Osteocyte (in vitro differentiated cells): ENCODE measurements around the gene CSMD2. TPM values are rescaled to one million over a fixed set of nuclear protein-coding genes. Genes with fewer than 3 reads are reported as not detected.

Source experiments
- DNase-seq: peaks from one replicate; pipeline ENCODE4 v3.0.0; 2021; ENCODE audit warnings: mixed read lengths; ENCODE audit not compliant: unreplicated experiment; ENCODE audit errors: extremely low spot score
- H3K27ac Mint-ChIP-seq: one replicate; pipeline ENCODE4 v1.8.0; 2021; ENCODE audit warnings: mild to moderate bottlenecking, mixed read lengths; ENCODE audit not compliant: unreplicated experiment
- H3K27me3 Mint-ChIP-seq: one replicate; pipeline ENCODE4 v1.8.0; 2021; ENCODE audit warnings: mixed read lengths; ENCODE audit not compliant: unreplicated experiment
- H3K36me3 Mint-ChIP-seq: one replicate; pipeline ENCODE4 v1.8.0; 2021; ENCODE audit warnings: mixed read lengths; ENCODE audit not compliant: unreplicated experiment
- H3K4me1 Mint-ChIP-seq: one replicate; pipeline ENCODE4 v1.8.0; 2021; ENCODE audit warnings: mixed read lengths; ENCODE audit not compliant: unreplicated experiment
- H3K4me3 Mint-ChIP-seq: one replicate; pipeline ENCODE4 v1.8.0; 2021; ENCODE audit warnings: mild to moderate bottlenecking, moderate library complexity, mixed read lengths; ENCODE audit not compliant: unreplicated experiment
- H3K9me3 Mint-ChIP-seq: one replicate; pipeline ENCODE4 v1.8.0; 2021; ENCODE audit warnings: mixed read lengths; ENCODE audit not compliant: unreplicated experiment
- total RNA-seq: library from RNA; stranded (reverse); gene quantifications from 2 replicates; pipeline ENCODE4 v1.2.1, GENCODE V29; 2021
- TF ChIP-seq, protein P1 (sequence below): fragments of 200-600 bp; sonication (generic); IDR thresholded peaks from 2 replicates; pipeline ENCODE4 v1.5.0; 2021; ENCODE audit warnings: antibody characterized with exemption, mild to moderate bottlenecking, moderate library complexity

CSMD2 gene
- total RNA-seq, 1 donor from 2014 or later = not detected

DNA sequence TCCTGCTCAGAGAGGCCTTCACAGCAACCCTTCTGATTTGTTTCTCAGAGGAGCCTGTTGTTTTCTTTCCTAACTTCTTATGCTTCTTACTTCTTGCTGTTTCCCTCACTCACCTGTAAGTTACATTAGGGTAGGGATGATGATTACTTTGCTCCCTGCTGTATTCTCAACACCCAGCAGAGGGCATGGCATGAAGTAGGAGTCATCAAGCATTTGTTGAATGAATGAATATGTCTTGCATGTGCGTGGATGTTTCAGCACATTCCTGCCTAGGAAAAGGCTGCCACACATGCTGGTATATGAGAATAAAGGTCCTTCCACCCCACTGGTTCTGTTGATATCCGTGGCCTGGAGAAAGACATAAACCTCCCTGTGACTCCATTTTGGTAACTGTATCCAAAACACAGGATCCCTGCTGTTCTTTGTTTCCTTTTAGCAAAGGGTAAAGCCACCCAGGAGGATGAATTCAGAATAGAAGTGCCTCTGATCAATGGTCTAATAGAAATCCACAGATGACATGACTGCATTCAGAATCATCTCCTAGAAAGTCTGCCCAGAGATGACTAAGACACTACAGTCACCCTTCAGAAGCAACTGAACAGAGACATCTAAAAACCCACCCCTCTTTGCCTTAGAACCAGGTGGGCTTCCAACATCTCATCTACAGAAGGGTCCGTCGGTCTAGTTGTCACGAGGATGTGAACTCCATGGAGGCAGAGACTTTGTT lies 523.8 kb downstream of the CSMD2 start:
- no peaks in the 10 kb centered on the region for H3K27me3 Mint-ChIP-seq
- DNase-seq = peak; percentile 7
- H3K27ac Mint-ChIP-seq = no peak overlapping the region
- H3K9me3 Mint-ChIP-seq = no peaks in the 10 kb centered on the region
- no peak overlapping the region for H3K4me3 Mint-ChIP-seq
- H3K36me3 Mint-ChIP-seq = no peaks in the 10 kb centered on the region
- no peaks in the 10 kb centered on the region for H3K4me1 Mint-ChIP-seq
- TF ChIP-seq, protein P1, sequence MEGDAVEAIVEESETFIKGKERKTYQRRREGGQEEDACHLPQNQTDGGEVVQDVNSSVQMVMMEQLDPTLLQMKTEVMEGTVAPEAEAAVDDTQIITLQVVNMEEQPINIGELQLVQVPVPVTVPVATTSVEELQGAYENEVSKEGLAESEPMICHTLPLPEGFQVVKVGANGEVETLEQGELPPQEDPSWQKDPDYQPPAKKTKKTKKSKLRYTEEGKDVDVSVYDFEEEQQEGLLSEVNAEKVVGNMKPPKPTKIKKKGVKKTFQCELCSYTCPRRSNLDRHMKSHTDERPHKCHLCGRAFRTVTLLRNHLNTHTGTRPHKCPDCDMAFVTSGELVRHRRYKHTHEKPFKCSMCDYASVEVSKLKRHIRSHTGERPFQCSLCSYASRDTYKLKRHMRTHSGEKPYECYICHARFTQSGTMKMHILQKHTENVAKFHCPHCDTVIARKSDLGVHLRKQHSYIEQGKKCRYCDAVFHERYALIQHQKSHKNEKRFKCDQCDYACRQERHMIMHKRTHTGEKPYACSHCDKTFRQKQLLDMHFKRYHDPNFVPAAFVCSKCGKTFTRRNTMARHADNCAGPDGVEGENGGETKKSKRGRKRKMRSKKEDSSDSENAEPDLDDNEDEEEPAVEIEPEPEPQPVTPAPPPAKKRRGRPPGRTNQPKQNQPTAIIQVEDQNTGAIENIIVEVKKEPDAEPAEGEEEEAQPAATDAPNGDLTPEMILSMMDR = peak; percentile 23

DNA sequence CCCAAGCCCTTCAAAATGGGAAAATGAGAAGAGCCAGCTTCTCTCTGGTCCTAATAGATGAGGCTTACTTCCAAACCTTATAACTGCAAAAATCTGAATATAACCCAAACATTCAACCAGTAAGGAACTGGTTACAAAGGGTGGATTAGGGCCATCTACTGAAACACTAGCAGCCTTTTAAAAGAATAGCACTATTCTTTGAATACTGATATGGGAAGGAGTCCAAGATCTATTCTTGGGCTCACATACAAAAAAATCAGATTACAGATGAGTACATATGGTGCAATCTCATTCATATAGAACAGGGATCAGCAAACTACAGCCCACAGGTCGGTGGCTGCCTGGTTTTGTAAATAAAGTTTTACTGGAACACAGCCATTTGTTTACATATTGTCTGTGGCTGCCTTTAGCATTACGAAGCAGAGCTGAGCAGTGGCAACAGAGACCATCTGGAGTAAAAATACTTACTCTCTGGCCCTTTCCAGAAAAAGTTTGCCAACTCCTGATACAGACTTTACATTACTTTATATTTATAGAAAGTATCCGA lies 524.8 kb downstream of the CSMD2 start:
- DNase-seq = no peak
- no peak overlapping the region for H3K27ac Mint-ChIP-seq
- no peaks in the 10 kb centered on the region for H3K36me3 Mint-ChIP-seq
- H3K27me3 Mint-ChIP-seq = no peaks in the 10 kb centered on the region
- H3K4me3 Mint-ChIP-seq = no peak overlapping the region
- TF ChIP-seq, protein P1 = no peak
- H3K4me1 Mint-ChIP-seq = no peaks in the 10 kb centered on the region
- no peaks in the 10 kb centered on the region for H3K9me3 Mint-ChIP-seq

DNA sequence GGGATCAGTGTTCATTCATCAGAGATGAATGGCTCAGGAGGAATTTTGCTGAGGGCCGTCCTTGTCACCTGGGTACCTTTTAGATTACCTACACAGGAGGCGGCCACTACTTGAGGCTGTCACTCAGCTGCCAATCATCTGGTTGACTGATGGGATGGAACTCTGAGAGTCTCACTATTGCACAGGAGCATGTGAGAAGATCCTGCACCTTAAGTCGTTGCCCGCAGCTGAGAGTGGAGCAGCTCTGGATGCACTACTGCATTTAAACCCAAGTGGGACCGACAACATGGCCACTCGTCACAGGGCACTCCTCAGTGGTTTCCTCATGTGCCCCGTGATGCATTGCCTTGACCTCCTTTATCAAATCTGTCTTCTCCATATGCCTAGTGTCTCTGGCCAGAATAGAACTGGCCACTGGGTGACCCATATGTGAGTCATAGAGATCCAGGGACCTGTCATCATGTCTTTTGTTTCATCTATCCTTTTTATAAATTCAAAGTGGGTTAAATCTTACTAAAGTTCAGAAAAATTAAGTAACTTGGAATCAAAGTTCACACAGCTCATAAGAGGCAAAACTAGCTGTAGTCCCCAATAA lies 527.1 kb downstream of the CSMD2 start:
- DNase-seq = no peak
- TF ChIP-seq, protein P1 = no peak
- peaks cover 7% of the 10 kb centered on the region for H3K27me3 Mint-ChIP-seq
- H3K27ac Mint-ChIP-seq = no peak overlapping the region
- H3K4me3 Mint-ChIP-seq = no peak overlapping the region
- H3K36me3 Mint-ChIP-seq = no peaks in the 10 kb centered on the region
- H3K9me3 Mint-ChIP-seq = no peaks in the 10 kb centered on the region
- no peaks in the 10 kb centered on the region for H3K4me1 Mint-ChIP-seq

DNA sequence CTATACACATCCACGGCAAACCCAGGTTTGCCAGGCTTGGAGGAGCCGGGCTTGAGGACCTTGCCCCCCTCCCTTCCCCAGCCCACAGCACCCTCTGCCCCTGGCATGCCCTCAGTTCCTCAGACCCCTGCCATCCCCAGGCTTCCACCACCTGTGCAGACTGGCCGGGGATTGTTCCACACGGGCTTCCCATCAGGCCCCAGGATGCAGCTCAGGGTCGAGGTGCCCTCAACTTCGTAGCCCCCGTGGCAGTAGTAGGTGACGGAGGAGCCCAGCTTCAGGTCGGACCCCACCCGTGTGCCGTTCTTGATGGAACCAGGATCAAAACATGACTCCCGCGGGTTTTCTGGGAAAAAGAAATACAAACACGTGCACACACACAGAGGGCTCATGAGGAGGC lies 528.8 kb downstream of the CSMD2 start:
- no peak overlapping the region for H3K27ac Mint-ChIP-seq
- H3K4me3 Mint-ChIP-seq = no peak overlapping the region
- TF ChIP-seq, protein P1 = no peak
- DNase-seq = peak; percentile 82
- H3K36me3 Mint-ChIP-seq = no peaks in the 10 kb centered on the region
- peaks cover 11% of the 10 kb centered on the region for H3K27me3 Mint-ChIP-seq
- H3K4me1 Mint-ChIP-seq = no peaks in the 10 kb centered on the region
- no peaks in the 10 kb centered on the region for H3K9me3 Mint-ChIP-seq

DNA sequence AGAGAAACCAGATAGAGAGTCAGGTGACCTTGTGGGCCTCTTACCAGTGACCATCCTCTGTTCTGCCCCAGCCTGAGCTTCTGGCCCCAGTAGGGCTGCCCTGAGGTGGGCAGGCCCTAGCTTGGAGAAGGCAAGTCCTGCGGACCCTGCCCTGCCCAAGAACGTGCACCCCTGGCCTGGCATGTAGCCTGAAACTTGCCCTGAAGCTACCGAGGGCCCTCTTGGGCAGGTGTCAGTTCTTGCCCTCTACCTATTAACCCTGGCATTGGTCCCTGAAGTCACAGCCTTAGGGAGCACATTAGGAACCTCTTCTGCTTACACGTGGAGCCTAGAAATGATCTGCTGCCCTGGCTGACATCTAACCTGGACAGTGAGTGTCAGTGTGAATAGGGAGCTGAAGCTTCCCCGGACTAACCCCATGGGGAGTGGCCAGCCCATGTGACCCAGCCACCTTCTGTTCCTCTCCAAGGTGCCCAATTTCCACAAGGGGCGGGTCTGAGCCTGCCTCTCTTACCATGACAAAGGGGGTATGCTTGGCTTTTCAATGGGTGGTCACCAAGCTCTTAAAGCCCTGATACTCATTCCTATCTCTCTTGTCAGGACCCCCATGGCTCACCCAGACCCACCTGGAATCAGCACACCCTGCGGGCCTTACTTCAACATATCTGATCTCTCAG lies 529.6 kb downstream of the CSMD2 start:
- H3K9me3 Mint-ChIP-seq = no peaks in the 10 kb centered on the region
- no peaks in the 10 kb centered on the region for H3K36me3 Mint-ChIP-seq
- H3K27me3 Mint-ChIP-seq = peaks cover 15% of the 10 kb centered on the region
- H3K4me3 Mint-ChIP-seq = no peak overlapping the region
- H3K4me1 Mint-ChIP-seq = no peaks in the 10 kb centered on the region
- H3K27ac Mint-ChIP-seq = no peak overlapping the region
- TF ChIP-seq, protein P1 = no peak
- peak; percentile 76 for DNase-seq
